ENCODE results near the gene CIAO2B. TPM values are rescaled to one million over a fixed set of nuclear protein-coding genes. Genes with fewer than 3 reads are reported as not detected.
"Not testable (repeated sequence)": the region's sequence is repeated elsewhere in the genome, so short reads cannot be mapped to it uniquely, and the experiment has no call there.

CIAO2B gene
- total RNA-seq, 1 donor from 2014 or later, result 162 TPM

DNA sequence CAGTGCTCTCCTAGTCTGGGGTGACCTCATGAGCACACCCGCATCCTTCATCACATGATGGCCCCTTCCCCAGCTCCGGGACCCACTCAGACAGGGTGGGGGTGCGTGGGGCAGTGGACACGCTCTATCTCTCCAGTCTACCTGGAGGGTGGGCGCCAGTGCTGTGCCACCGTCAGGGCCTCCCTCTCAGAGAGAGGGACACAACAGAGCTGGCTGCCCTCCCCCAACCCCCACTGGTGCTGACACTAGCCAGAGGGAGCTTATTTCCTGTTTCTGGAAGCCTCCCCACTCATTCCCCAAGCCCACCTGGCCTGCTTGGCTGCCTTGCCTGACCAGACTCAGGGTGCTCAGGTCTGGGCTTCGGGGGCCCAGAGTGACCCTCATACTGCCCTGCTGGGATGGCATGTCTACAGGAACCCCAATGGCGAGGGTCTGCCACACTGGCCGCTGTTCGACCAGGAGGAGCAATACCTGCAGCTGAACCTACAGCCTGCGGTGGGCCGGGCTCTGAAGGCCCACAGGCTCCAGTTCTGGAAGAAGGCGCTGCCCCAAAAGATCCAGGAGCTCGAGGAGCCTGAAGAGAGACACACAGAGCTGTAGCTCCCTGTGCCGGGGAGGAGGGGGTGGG lies 9.3 kb upstream of the CIAO2B start:
- intact Hi-C loops (cut with micrococcal nuclease), result no loop called here
- Mint-ChIP-seq H3K4me3 (no peak overlapping the region), H3K4me1 (ENCODE audit: low read depth) (peaks cover 15% of the 10 kb centered on the region), H3K36me3 (ENCODE audit: low read depth) (peaks cover 7% of the 10 kb centered on the region), H3K27me3 (ENCODE audit: insufficient read depth) (peaks cover 6% of the 10 kb centered on the region), H3K9me3 (no peaks in the 10 kb centered on the region), H3K27ac (no peak overlapping the region)
- DNase-seq (ENCODE audit: low spot score), result no peak

DNA sequence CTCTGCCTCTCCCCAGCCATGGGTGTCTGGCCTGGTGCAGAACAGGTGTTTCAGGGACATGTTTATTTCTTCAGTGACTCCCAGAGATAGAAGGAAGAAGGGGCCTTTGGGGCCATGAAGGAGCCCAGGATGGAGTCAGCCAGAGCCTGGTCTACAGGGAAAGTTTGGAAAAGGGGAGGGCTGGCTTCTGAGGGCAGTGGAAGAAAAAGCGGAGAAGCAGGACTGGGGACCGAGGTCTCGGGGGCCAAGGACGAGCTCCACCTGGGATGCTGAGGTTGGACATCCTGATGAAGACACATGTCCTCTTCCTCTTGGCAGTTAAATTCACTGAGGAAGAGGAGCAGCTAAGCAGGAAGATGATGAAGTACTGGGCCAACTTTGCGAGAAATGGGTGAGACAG lies 8.8 kb upstream of the CIAO2B start:
- no peak for DNase-seq (ENCODE audit: low spot score)
- H3K27ac Mint-ChIP-seq, result no peak overlapping the region
- no peaks in the 10 kb centered on the region for H3K9me3 Mint-ChIP-seq
- H3K4me1 Mint-ChIP-seq (ENCODE audit: low read depth), result peaks cover 10% of the 10 kb centered on the region
- peaks cover 3% of the 10 kb centered on the region for H3K27me3 Mint-ChIP-seq (ENCODE audit: insufficient read depth)
- H3K4me3 Mint-ChIP-seq, result no peak overlapping the region
- intact Hi-C loops (cut with micrococcal nuclease), result no loop called here
- H3K36me3 Mint-ChIP-seq (ENCODE audit: low read depth), result peaks cover 7% of the 10 kb centered on the region

DNA sequence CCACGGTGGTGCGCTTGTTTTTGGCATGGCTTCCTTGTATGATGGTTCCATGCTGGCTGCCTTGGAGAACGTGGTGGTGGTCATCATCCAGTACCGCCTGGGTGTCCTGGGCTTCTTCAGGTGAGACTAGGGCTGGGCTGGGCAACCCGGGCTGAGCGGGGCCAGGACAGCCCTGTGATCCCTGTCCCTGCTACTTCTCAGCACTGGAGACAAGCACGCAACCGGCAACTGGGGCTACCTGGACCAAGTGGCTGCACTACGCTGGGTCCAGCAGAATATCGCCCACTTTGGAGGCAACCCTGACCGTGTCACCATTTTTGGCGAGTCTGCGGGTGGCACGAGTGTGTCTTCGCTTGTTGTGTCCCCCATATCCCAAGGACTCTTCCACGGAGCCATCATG lies 6.0 kb upstream of the CIAO2B start:
- Mint-ChIP-seq H3K27me3 (ENCODE audit: insufficient read depth) (no peaks in the 10 kb centered on the region), H3K36me3 (ENCODE audit: low read depth) (peaks cover 14% of the 10 kb centered on the region), H3K9me3 (no peaks in the 10 kb centered on the region), H3K27ac (no peak overlapping the region), H3K4me3 (no peak overlapping the region), H3K4me1 (ENCODE audit: low read depth) (peaks cover 26% of the 10 kb centered on the region)
- no peak for DNase-seq (ENCODE audit: low spot score)
- intact Hi-C loops (cut with micrococcal nuclease), result no loop called here

DNA sequence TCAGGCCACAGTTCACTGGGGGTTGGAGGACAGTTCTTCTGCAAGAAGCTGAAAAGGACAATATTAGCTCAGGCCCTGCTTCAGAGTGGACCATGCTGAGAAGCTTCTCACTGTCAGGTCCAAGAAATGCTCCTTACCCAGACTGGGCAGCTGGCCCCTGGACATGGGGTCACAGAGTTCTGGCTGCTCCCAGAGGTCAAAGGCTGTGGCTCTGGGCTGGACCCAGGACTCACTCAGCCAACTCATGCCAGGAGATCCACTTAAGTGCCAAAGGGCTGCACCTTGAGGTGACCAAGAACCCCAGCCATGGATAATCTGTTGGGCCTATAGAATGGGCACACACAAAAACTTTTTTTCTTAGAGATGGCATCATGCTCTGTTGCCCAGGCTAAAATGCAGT lies 5.2 kb upstream of the CIAO2B start:
- peaks cover 32% of the 10 kb centered on the region for H3K4me1 Mint-ChIP-seq (ENCODE audit: low read depth)
- H3K27ac Mint-ChIP-seq, result no peak overlapping the region
- no peaks in the 10 kb centered on the region for H3K27me3 Mint-ChIP-seq (ENCODE audit: insufficient read depth)
- H3K36me3 Mint-ChIP-seq (ENCODE audit: low read depth), result peaks cover 14% of the 10 kb centered on the region
- no peak overlapping the region for H3K4me3 Mint-ChIP-seq
- no peak for DNase-seq (ENCODE audit: low spot score)
- H3K9me3 Mint-ChIP-seq, result no peaks in the 10 kb centered on the region
- intact Hi-C loops (cut with micrococcal nuclease), result no loop called here

DNA sequence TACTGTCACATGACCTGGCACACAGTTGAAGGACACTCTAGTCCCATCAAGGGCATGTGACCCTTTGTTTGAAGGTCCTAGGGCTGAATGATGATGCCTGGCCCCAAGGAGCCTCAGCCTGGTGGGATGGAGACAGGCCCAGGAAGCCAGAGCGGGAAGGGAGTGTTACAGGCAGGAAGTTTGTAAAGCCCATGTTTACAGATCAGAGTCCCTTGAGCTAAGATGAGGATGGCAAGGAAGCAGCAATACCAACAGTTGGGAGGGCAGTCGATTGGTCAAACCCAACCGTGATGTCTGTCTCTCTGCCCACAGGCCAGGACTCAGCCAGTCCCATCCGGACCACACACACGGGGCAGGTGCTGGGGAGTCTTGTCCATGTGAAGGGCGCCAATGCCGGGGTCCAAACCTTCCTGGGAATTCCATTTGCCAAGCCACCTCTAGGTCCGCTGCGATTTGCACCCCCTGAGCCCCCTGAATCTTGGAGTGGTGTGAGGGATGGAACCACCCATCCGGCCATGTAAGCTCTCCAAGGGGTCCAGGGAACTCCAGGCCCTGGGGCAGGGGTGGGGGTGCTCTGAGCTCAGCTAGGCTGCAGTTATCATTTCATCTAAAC lies 3.6 kb upstream of the CIAO2B start:
- H3K9me3 Mint-ChIP-seq, result no peaks in the 10 kb centered on the region
- H3K4me3 Mint-ChIP-seq, result peak overlapping the region; percentile 96
- peaks cover 23% of the 10 kb centered on the region for H3K36me3 Mint-ChIP-seq (ENCODE audit: low read depth)
- H3K4me1 Mint-ChIP-seq (ENCODE audit: low read depth), result peaks cover 40% of the 10 kb centered on the region
- intact Hi-C loops (cut with micrococcal nuclease), result no loop called here
- DNase-seq (ENCODE audit: low spot score), result no peak
- H3K27me3 Mint-ChIP-seq (ENCODE audit: insufficient read depth), result no peaks in the 10 kb centered on the region
- no peak overlapping the region for H3K27ac Mint-ChIP-seq

DNA sequence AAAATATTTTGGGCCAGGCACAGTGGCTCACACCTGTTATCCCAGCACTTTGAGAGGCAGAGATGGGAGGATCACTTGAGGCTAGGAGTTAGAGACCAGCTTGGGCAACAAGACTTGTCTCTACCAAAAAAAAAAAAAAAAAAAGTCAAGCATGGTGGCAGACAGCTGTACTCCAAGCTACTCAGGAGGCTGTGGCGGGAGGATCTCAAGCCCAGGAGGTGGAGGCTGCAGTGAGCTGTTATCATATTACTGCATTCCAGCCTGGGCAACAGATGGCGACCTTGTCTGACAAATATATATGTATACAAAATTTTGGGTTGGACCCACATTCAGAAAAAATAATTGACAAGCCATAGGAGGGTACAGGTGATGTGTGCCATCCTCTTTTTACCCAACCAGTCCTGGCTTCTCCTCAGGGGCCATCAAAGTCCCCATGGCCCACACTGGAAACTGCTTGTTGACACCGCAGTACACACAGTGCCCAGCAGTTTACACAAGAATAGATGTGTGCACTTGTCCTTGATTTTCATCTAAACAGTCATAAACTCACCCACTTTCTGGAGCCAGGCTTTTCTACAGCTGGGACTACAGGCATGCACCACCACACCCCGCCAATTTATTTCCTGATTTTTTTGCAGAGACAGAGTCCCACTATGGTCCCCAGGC lies 2.8 kb upstream of the CIAO2B start:
- DNase-seq (ENCODE audit: low spot score), result no peak
- no peaks in the 10 kb centered on the region for H3K27me3 Mint-ChIP-seq (ENCODE audit: insufficient read depth)
- peaks cover 48% of the 10 kb centered on the region for H3K4me1 Mint-ChIP-seq (ENCODE audit: low read depth)
- peak overlapping the region; percentile 96 for H3K4me3 Mint-ChIP-seq
- intact Hi-C loops (cut with micrococcal nuclease), result no loop called here
- H3K9me3 Mint-ChIP-seq, result no peaks in the 10 kb centered on the region
- peaks cover 27% of the 10 kb centered on the region for H3K36me3 Mint-ChIP-seq (ENCODE audit: low read depth)
- no peak overlapping the region for H3K27ac Mint-ChIP-seq

DNA sequence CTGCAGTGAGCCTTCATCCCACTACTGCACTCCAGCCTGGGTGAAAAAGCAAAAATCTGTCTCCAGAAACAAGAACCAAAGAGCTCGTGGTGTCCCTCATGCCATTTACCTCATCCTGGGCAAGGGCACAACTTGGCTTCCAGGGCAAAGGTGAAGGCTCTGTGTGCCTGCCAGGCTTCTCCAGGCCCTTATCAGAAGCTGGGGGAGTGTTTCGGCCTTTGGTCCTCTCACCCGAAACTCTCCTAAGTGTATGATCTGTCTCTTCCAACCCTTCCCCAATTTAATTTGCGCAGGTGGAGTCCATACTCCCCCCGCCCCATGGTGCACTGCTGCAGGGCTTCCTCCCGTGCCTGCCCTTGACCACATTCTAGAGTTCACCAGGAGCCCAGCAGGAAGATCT lies 2.3 kb upstream of the CIAO2B start:
- Mint-ChIP-seq H3K4me1 (ENCODE audit: low read depth) (peaks cover 53% of the 10 kb centered on the region), H3K36me3 (ENCODE audit: low read depth) (peaks cover 30% of the 10 kb centered on the region)
- intact Hi-C loops (cut with micrococcal nuclease), result no loop called here

DNA sequence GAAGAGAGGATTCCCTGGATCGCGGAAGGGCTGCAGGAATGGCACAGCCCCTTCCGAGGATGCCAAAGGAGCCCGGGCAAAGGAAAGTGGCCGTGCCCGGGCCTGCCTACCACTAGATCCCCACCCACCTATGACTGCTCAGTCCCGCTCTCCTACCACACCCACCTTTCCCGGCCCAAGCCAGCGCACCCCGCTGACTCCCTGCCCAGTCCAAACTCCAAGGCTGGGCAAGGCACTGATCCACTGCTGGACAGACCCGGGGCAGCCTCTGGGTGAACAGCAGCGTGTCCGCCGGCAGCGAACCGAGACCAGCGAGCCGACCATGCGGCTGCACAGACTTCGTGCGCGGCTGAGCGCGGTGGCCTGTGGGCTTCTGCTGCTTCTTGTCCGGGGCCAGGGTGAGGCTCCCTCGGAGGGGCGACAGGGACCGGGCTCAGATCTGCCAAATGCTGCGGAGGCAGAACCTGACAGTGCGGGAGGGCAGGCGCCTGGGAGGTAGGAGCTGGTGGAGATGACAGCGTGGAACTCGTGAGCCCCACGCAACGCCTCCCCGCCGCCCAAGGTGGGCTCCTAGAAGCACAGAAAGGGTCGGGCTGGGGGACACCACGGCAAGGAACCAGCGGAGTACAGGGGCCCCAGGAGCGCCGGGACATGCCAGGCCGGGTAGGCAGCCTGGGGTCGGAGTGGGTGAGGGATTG lies 1.3 kb upstream of the CIAO2B start, which contains the start of gene CES2:
TSS of gene CES2 (plus strand) at position 203 of the 698 bp plus-strand sequence. CDS start at position 323, 120 bp downstream.
- no peaks in the 10 kb centered on the region for H3K27me3 Mint-ChIP-seq (ENCODE audit: insufficient read depth)
- no peak for DNase-seq (ENCODE audit: low spot score)
- intact Hi-C loops (cut with micrococcal nuclease), result loop anchor here (2.0 kb wide), 1 partner anchor 63 kb away; no protein-coding TSS in a partner anchor
- peak within 1 kb of the TSS; percentile 96 for H3K4me3 Mint-ChIP-seq
- H3K36me3 Mint-ChIP-seq (ENCODE audit: low read depth), result peaks cover 28% of the 10 kb centered on the region
- H3K9me3 Mint-ChIP-seq, result no peaks in the 10 kb centered on the region
- H3K4me1 Mint-ChIP-seq (ENCODE audit: low read depth), result peaks cover 53% of the 10 kb centered on the region
- H3K27ac Mint-ChIP-seq, result peak within 1 kb of the TSS; percentile 87

More for the DNA sequence above, 2.3 kb upstream of the CIAO2B start:
- H3K27ac Mint-ChIP-seq, result peak overlapping the region; percentile 41
- no peaks in the 10 kb centered on the region for H3K27me3 Mint-ChIP-seq (ENCODE audit: insufficient read depth)
- H3K4me3 Mint-ChIP-seq, result peak overlapping the region; percentile 96
- H3K9me3 Mint-ChIP-seq, result no peaks in the 10 kb centered on the region
- DNase-seq (ENCODE audit: low spot score), result no peak

DNA sequence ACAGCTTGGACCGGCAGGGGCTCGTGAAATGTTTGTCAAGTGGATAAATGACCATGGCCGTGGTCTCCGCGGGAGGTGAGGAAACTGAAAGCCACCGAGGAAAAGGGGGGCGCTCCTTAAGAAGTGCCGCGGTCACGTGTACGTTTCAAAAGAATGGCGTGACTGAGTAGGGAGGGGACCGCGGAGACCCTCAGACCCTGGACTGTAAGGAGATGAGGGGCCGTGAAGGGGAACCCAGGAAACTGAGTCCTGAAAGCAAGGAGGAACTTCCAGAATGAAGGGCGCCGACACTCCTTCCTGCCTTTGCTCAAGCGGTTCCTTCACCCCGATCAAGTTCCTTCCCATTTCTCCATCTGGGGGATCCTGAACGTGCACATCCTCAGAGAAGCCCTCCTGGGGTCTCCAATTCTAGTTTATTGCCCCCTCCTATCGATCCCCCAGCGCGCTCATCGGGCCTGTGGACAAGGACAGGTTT lies 674 bp upstream of the CIAO2B start:
- intact Hi-C loops (cut with micrococcal nuclease), result loop anchor here (1.0 to 2.0 kb wide), 3 partner anchors 12 to 62 kb away; partner anchors contain the start of gene PDP2
- Mint-ChIP-seq H3K4me1 (ENCODE audit: low read depth) (peaks cover 53% of the 10 kb centered on the region), H3K36me3 (ENCODE audit: low read depth) (peaks cover 28% of the 10 kb centered on the region)

DNA sequence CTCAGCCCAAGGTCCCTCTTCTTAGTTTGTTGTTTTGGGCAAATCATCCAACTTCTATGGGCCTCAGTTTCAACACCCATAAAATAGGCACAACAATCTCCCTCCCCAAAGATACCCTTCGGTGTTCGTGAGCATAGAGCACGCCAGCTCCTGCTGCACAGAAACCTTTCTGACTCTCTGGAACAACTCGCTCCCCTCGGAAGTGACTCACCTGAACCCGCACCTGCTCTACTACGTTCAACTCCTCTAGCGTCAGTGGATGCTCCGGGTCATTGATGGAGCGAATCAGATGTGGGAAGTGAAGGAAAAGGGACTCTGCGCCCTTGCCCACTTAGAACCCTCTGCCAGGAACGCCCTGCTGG lies 445 bp downstream of the CIAO2B start:
- H3K9me3 Mint-ChIP-seq, result no peaks in the 10 kb centered on the region
- peaks cover 31% of the 10 kb centered on the region for H3K36me3 Mint-ChIP-seq (ENCODE audit: low read depth)
- no peak for DNase-seq (ENCODE audit: low spot score)
- H3K27me3 Mint-ChIP-seq (ENCODE audit: insufficient read depth), result no peaks in the 10 kb centered on the region
- H3K4me3 Mint-ChIP-seq, result peak overlapping the region; percentile 96
- peaks cover 58% of the 10 kb centered on the region for H3K4me1 Mint-ChIP-seq (ENCODE audit: low read depth)
- H3K27ac Mint-ChIP-seq, result peak overlapping the region; percentile 87
- intact Hi-C loops (cut with micrococcal nuclease), result loop anchor here (1.0 to 2.0 kb wide), 3 partner anchors 14 to 61 kb away; partner anchors contain the start of gene PDP2

More for the DNA sequence above, 674 bp upstream of the CIAO2B start:
- H3K9me3 Mint-ChIP-seq; DNase-seq (ENCODE audit: low spot score); H3K27me3 Mint-ChIP-seq (ENCODE audit: insufficient read depth): not testable (repeated sequence)
- peak overlapping the region; percentile 96 for H3K4me3 Mint-ChIP-seq
- peak overlapping the region; percentile 87 for H3K27ac Mint-ChIP-seq

DNA sequence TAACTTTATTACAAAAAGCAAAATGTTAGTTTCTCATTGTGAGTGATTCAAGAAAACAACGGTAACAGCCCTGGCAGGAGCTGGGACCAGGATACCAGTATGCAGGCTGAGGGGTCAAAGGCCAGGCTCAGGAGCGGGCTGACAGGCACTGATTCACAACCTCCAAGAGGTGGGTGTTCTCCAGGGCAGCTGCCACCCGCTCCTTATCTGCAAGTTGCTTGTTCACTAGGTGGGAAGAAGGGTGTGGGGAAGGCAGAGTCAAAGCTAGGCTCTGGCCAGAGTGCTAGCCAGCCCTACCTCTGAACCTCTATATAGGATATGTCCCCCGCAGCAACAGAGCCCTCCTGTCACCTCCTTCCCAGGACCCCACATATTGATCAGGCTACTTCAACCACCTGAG lies 2.1 kb downstream of the CIAO2B start:
- no peak for DNase-seq (ENCODE audit: low spot score)
- peak overlapping the region; percentile 33 for H3K27ac Mint-ChIP-seq
- peak overlapping the region; percentile 96 for H3K4me3 Mint-ChIP-seq
- intact Hi-C loops (cut with micrococcal nuclease), result no loop called here
- H3K9me3 Mint-ChIP-seq, result no peaks in the 10 kb centered on the region
- peaks cover 27% of the 10 kb centered on the region for H3K36me3 Mint-ChIP-seq (ENCODE audit: low read depth)
- H3K27me3 Mint-ChIP-seq (ENCODE audit: insufficient read depth), result no peaks in the 10 kb centered on the region
- peaks cover 61% of the 10 kb centered on the region for H3K4me1 Mint-ChIP-seq (ENCODE audit: low read depth)

DNA sequence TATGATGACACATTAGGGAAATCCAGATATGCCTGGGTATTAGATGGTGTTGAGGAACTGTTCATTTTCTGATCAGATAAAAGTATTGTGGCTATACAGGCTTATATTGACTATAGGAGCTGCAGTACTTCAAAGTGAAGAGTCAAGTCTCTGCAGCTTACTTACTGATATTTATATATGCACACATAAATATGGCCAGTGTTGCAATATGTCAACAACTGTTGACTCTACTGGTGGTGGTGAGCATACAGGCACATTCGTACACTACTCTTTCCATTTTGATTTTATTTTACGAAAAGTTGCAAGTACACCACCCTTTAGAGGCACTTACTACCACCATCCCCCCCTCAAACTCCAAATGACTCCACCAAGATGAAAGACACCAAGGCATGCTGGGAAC lies 2.5 kb downstream of the CIAO2B start:
- peaks cover 57% of the 10 kb centered on the region for H3K4me1 Mint-ChIP-seq (ENCODE audit: low read depth)
- intact Hi-C loops (cut with micrococcal nuclease), result no loop called here
- peaks cover under 1% of the 10 kb centered on the region for H3K27me3 Mint-ChIP-seq (ENCODE audit: insufficient read depth)
- no peaks in the 10 kb centered on the region for H3K9me3 Mint-ChIP-seq
- peak overlapping the region; percentile 71 for H3K4me3 Mint-ChIP-seq
- peaks cover 25% of the 10 kb centered on the region for H3K36me3 Mint-ChIP-seq (ENCODE audit: low read depth)
- H3K27ac Mint-ChIP-seq, result no peak overlapping the region
- no peak for DNase-seq (ENCODE audit: low spot score)
